ENCODE measurements around the gene KIAA0753.

The KIAA0753 gene

GRCh38 chr17:6542577-6542976 lies 97.9 kb downstream of the KIAA0753 start:
- in situ Hi-C loops (cut with HindIII; ENCODE audit: low pct_ligation_motif_present, low pct_unique_long_range_greater_than_20kb, low sequenced_read_pairs): no loop called here
- DNase-seq: no peak

DNA sequence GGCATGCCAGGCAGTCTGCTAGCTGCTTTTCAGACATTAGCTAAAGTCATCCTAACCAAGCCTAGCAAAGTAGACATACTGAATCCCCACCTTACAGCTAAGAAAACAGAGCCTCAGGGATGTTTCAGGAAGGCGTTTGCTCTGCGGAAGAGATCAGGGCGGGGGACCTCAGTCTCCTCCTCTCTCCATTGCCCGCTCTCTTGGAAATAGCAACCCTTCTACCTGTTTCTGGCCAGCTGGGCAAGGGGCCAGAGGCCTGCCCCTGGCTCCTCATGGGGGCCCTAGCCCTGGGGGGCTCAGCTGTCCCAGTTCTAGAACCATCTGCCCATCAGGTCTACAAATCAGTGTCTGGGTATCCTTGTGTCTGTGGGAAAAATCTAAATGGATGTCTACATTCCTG lies 98.6 kb downstream of the KIAA0753 start:
- no peak for DNase-seq
- in situ Hi-C loops (cut with HindIII; ENCODE audit: low pct_ligation_motif_present, low pct_unique_long_range_greater_than_20kb, low sequenced_read_pairs): no loop called here

GRCh38 chr17:6539871-6540270 lies 100.6 kb downstream of the KIAA0753 start:
- in situ Hi-C loops (cut with HindIII; ENCODE audit: low pct_ligation_motif_present, low pct_unique_long_range_greater_than_20kb, low sequenced_read_pairs): no loop called here
- no peak for DNase-seq

GRCh38 chr17:6536566-6537065 lies 103.9 kb downstream of the KIAA0753 start:
- in situ Hi-C loops (cut with HindIII; ENCODE audit: low pct_ligation_motif_present, low pct_unique_long_range_greater_than_20kb, low sequenced_read_pairs): no loop called here
- DNase-seq: no peak

GRCh38 chr17:6536053-6536452 lies 104.5 kb downstream of the KIAA0753 start:
- DNase-seq: no peak
- in situ Hi-C loops (cut with HindIII; ENCODE audit: low pct_ligation_motif_present, low pct_unique_long_range_greater_than_20kb, low sequenced_read_pairs): no loop called here

GRCh38 chr17:6534846-6535514 lies 105.5 kb downstream of the KIAA0753 start:
- no peak for DNase-seq
- in situ Hi-C loops (cut with HindIII; ENCODE audit: low pct_ligation_motif_present, low pct_unique_long_range_greater_than_20kb, low sequenced_read_pairs): no loop called here

DNA sequence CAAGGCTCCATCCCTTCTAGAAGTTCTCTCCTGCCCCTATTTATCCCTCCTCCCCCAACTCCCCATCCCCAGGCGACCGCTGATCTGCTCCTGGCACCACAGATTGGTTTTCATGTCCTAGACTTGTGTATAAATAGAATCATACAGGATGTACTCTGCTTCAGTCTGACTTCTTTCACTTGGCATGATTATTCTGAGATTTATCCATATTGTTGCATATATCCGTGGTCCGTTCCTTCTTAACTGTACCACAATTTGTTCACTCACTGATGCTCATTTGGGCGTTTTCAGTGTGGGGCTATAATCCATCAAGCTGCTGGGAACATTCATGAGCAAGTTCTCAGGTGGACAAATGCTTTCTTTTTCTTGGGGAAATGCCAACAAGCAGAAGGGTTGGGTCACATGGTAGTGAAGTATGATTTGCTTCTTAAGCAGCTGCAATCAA lies 108.0 kb downstream of the KIAA0753 start:
- no peak for DNase-seq
- in situ Hi-C loops (cut with HindIII; ENCODE audit: low pct_ligation_motif_present, low pct_unique_long_range_greater_than_20kb, low sequenced_read_pairs): no loop called here

DNA sequence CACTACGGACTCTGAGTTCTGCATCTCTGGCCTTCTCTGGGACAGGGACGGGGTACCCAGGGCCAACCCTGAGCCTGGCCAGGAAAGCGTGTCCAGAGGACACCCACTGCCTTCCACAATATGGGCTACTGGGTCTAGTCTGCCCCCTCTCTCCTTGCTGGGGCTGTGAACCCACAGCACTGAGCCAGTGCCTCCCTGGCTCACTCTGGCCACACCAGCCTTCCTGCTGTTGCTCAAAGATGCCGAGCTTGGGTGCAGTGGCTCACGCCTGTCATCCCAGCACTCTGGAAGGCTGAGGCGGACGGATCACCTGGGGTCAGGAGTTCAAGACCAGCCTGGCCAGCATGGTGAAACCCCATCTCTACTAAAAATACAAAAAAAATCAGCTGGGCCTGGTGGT lies 108.9 kb downstream of the KIAA0753 start:
- DNase-seq: no peak
- in situ Hi-C loops (cut with HindIII; ENCODE audit: low pct_ligation_motif_present, low pct_unique_long_range_greater_than_20kb, low sequenced_read_pairs): no loop called here

GRCh38 chr17:6530324-6530920 lies 110.1 kb downstream of the KIAA0753 start:
- no peak for DNase-seq
- in situ Hi-C loops (cut with HindIII; ENCODE audit: low pct_ligation_motif_present, low pct_unique_long_range_greater_than_20kb, low sequenced_read_pairs): no loop called here

DNA sequence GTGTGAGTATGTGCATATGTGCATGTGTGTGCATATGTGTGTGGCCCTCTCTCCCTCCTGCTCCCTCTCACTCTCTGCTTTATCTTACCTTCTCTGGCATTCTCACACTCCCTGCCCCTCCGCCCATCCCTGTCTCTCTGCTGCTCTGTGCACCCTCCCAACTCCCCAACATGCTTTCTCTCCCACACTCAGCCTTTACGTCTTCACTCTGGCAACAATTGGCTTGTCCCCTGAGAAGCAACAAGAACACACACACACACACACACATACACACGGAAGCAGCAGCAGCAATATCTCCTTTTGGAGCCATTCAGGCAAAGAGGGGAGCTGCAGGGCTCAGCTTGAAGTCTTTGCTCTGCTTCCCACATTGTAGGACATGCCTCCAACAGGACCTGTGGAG lies 112.0 kb downstream of the KIAA0753 start:
- no peak for DNase-seq
- in situ Hi-C loops (cut with HindIII; ENCODE audit: low pct_ligation_motif_present, low pct_unique_long_range_greater_than_20kb, low sequenced_read_pairs): no loop called here
